GM12875 (cell line): ENCODE data around the gene ZBTB2.
"Not testable (repeated sequence)": the region's sequence is repeated elsewhere in the genome, so short reads cannot be mapped to it uniquely, and the experiment has no call there.

Experiments used
- H3K4me3 ChIP-seq: one replicate; pipeline ENCODE4 v1.5.1; 2011; ENCODE audit warnings: low read depth, low read length, control low read depth
- CTCF ChIP-seq: IDR thresholded peaks from 2 replicates; pipeline ENCODE4 v1.5.1; 2011; ENCODE audit warnings: low read depth, mild to moderate bottlenecking, control low read depth, inconsistent platforms, low read length, moderate library complexity, borderline replicate concordance; ENCODE audit not compliant: insufficient read depth

The ZBTB2 gene

GRCh38 chr6:151389618-151390275, 1.6 kb downstream of the ZBTB2 start:
- no peak for TF ChIP-seq CTCF
- H3K4me3 ChIP-seq, result peak overlapping the region; percentile 71

GRCh38 chr6:151388997-151389617, 2.3 kb downstream of the ZBTB2 start:
- no peak for TF ChIP-seq CTCF
- H3K4me3 ChIP-seq, result peak overlapping the region; percentile 71

- TF ChIP-seq CTCF, result no peak
- no peak overlapping the region for H3K4me3 ChIP-seq
Observed at GRCh38 chr6:151388236-151388635, 3.1 kb downstream of the ZBTB2 start.

- no peak overlapping the region for H3K4me3 ChIP-seq
- no peak for TF ChIP-seq CTCF
Observed at GRCh38 chr6:151387175-151387970, 4.0 kb downstream of the ZBTB2 start.

GRCh38 chr6:151385177-151385576, 6.2 kb downstream of the ZBTB2 start:
- TF ChIP-seq CTCF, result no peak
- no peak overlapping the region for H3K4me3 ChIP-seq

GRCh38 chr6:151384151-151384550, 7.2 kb downstream of the ZBTB2 start:
- H3K4me3 ChIP-seq, result no peak overlapping the region
- no peak for TF ChIP-seq CTCF

- not testable (repeated sequence) for H3K4me3 ChIP-seq
Observed at GRCh38 chr6:151382631-151383030, 8.7 kb downstream of the ZBTB2 start.
